Gastroesophageal sphincter (tissue), 3 donors: ENCODE data around the gene SLC15A2.

Source experiments
- CTCF ChIP-seq, 4 experiments: fragments of 200-600 bp in 2 of 4; fragments of 450-650 bp in 2 of 4; sonication (generic) in 1 of 4; IDR thresholded peaks; one replicate each; pipeline ENCODE4 v1.5.1; 2017 to 2019; ENCODE audit warnings: antibody characterized with exemption in 4 of 4, mild to moderate bottlenecking in 2 of 4, moderate library complexity in 2 of 4
- EP300 ChIP-seq: sonication (generic); formaldehyde crosslinking; IDR thresholded peaks from one replicate; pipeline ENCODE4 v1.6.1; 2017; ENCODE audit warnings: antibody characterized with exemption, mild to moderate bottlenecking
- POLR2AphosphoS5 ChIP-seq: sonication (generic); formaldehyde crosslinking; IDR thresholded peaks from one replicate; pipeline ENCODE4 v1.6.1; 2017; ENCODE audit warnings: antibody characterized with exemption

DNA sequence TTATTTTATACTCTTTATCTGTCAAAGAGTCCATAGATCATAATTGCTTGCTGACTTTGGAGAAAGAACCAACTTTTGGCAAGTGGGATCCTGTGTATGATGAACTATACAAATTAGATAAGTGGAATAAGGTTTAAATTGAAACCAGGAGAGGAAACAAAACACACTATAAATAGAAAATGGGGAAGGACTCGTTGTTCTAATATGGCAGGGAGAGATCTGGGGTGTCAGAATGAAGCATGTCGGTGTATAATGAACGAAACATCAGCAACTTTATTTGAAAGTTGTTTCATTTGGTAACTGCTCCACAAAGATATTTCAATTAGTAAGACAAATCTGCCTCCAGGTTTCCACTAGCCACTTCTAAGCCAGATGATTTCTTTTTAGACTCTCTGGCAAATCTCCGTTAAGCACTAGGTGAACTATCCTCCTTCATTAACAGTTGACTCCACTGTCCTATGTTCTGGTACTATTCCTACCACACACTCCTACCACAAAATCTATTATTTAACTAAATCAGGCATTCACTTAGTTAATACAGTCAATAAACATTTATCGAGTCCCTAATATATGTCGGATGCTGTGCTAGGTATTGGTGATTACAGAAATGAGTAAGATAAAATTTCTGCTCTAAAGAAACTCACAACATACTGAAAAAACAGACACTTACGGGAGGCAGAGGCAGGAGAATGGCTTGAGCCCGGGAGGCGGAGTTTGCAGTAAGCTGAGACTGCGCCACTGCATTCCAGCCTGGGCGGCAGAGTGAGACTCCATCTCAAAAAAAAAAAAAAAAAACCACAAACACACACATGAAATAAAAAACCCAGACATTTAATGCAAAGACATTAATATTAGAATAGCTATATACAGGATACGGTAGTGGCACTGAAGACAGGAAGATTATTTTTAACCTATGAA is 20.1 kb downstream of the SLC15A2 start:
- no peak for TF ChIP-seq CTCF (IDR thresholded peaks at IDR 0.05)
- no peak for TF ChIP-seq POLR2AphosphoS5
- TF ChIP-seq EP300, result no peak
